Measurements from ENCODE around the gene BRD9. TPM values are rescaled to one million over a fixed set of nuclear protein-coding genes. Genes with fewer than 3 reads are reported as not detected.
"Not testable (repeated sequence)": the region's sequence is repeated elsewhere in the genome, so short reads cannot be mapped to it uniquely, and the experiment has no call there.

BRD9 gene
- total RNA-seq, 4 donors from 2014 or later = 19.6 to 29.9 (median 25.2) TPM

GRCh38 chr5:931570-932145 is 39.1 kb upstream of the BRD9 start:
- Histone ChIP-seq H3K9me3 (no peaks in the 10 kb centered on the region), H3K4me1 (peaks cover 4 to 5% of the 10 kb centered on the region in 2 donors), H3K27me3 (peaks cover under 1% of the 10 kb centered on the region), H3K36me3 (no peaks in the 10 kb centered on the region), H3K27ac (no peak overlapping the region), H3K4me3 (replicated peaks in 1 of 3) (no peak overlapping the region)
- 81 to 83% methylated on average over 13 of the region's 13 CpGs for WGBS, 2 donors
- no peak for TF ChIP-seq POLR2A (IDR thresholded peaks at IDR 0.05)
- no peak for TF ChIP-seq CTCF (IDR thresholded peaks at IDR 0.05)
- intact Hi-C loops (cut with DNase I) = no loop called here
- DNase-seq = no peak

- Histone ChIP-seq H3K4me1 (peaks cover 10 to 11% of the 10 kb centered on the region in 2 donors), H3K27me3 (peaks cover 3% of the 10 kb centered on the region), H3K36me3 (no peaks in the 10 kb centered on the region), H3K9me3 (no peaks in the 10 kb centered on the region), H3K4me3 (replicated peaks in 1 of 3) (no peak overlapping the region), H3K27ac (no peak overlapping the region)
- intact Hi-C loops (cut with DNase I) = no loop called here
- no peak for DNase-seq
- WGBS, 2 donors = 67 to 73% methylated on average over 6 to 8 of the region's 8 CpGs
- TF ChIP-seq POLR2A (IDR thresholded peaks at IDR 0.05) (no peak), CTCF (IDR thresholded peaks at IDR 0.05) (no peak)
These were observed 38.3 kb upstream of the BRD9 start for GRCh38 chr5:930866-931265.

GRCh38 chr5:929596-929995 is 37.0 kb upstream of the BRD9 start:
- TF ChIP-seq CTCF (IDR thresholded peaks at IDR 0.05) (no peak), POLR2A (IDR thresholded peaks at IDR 0.05) (no peak)
- intact Hi-C loops (cut with DNase I) = no loop called here

GRCh38 chr5:929182-929581 is 36.6 kb upstream of the BRD9 start:
- intact Hi-C loops (cut with DNase I); H3K27me3 ChIP-seq; H3K9me3 ChIP-seq; H3K4me3 ChIP-seq (replicated peaks in 1 of 3); H3K27ac ChIP-seq; H3K36me3 ChIP-seq; DNase-seq: not testable (repeated sequence)
- peaks cover 10 to 11% of the 10 kb centered on the region in 2 donors for H3K4me1 ChIP-seq

More at GRCh38 chr5:929596-929995, 37.0 kb upstream of the BRD9 start:
- H3K36me3 ChIP-seq = no peaks in the 10 kb centered on the region
- no peak for DNase-seq
- H3K27me3 ChIP-seq = peaks cover 3% of the 10 kb centered on the region
- H3K4me3 ChIP-seq (replicated peaks in 1 of 3) = no peak overlapping the region
- no peak overlapping the region for H3K27ac ChIP-seq
- peaks cover 10 to 11% of the 10 kb centered on the region in 2 donors for H3K4me1 ChIP-seq
- H3K9me3 ChIP-seq = no peaks in the 10 kb centered on the region

- intact Hi-C loops (cut with DNase I) = no loop called here
- 78 to 84% methylated on average over 20 to 25 of the region's 30 CpGs for WGBS, 2 donors
- TF ChIP-seq CTCF (IDR thresholded peaks at IDR 0.05) (no peak), POLR2A (IDR thresholded peaks at IDR 0.05) (no peak)
- H3K4me1 ChIP-seq = peaks cover 10 to 11% of the 10 kb centered on the region in 2 donors
- no peak for DNase-seq
- H3K27me3 ChIP-seq = peaks cover 3% of the 10 kb centered on the region
- H3K4me3 ChIP-seq (replicated peaks in 1 of 3) = peak overlapping the region in 1 of 3 donors; percentile 10
- no peaks in the 10 kb centered on the region for H3K36me3 ChIP-seq
- no peaks in the 10 kb centered on the region for H3K9me3 ChIP-seq
- no peak overlapping the region for H3K27ac ChIP-seq
These were observed 34.8 kb upstream of the BRD9 start for GRCh38 chr5:927172-928015.

Measured in thyroid gland (tissue), 4 donors.